ENCODE data around the gene HUS1. TPM values are rescaled to one million over a fixed set of nuclear protein-coding genes. Genes with fewer than 3 reads are reported as not detected.

The HUS1 gene
- polyA plus RNA-seq, 2 of the 4 experiments (the other 2 are of a cell fraction): 18.0 to 39.8 TPM

- FAIRE-seq (no peak), DNase-seq (ENCODE audit: low read depth in 1 of 2, low spot score in 1 of 2) (no peak), ATAC-seq (peak in 1 of 2 experiments; percentile 34; a peak in 3 of 6 replicates)
- ChIA-PET POLR2A (no interaction called here), CTCF (interaction anchor here (0.5 to 4.5 kb wide), 58 partner anchors 9 to 790 kb away, joined by 3 to 66 read pairs (median 4); no protein-coding TSS in a partner anchor)
- WGBS (ENCODE audit: missing lambda C conversion rate): 65% methylated on average over 12 of the region's 12 CpGs
- Histone ChIP-seq H3K4me1 (peaks cover 13% of the 10 kb centered on the region), H3K9me3 (no peaks in the 10 kb centered on the region), H3K4me2 (no peak overlapping the region), H3K4me3 (no peak overlapping the region), H3K27ac (no peak overlapping the region)
- TF ChIP-seq E2F6 (IDR thresholded peaks at IDR 0.05; ENCODE audit: borderline replicate concordance, low read depth) (no peak), CBX8 (IDR thresholded peaks at IDR 0.05) (no peak), HOXB13 (CRISPR knock-in tag; IDR thresholded peaks at IDR 0.05; ENCODE audit: low read depth) (no peak), CBX2 (IDR thresholded peaks at IDR 0.05; ENCODE audit: borderline replicate concordance, low read depth) (no peak), EHF (CRISPR knock-in tag; IDR thresholded peaks at IDR 0.05) (no peak), RARB (CRISPR knock-in tag; IDR thresholded peaks at IDR 0.05) (no peak), CEBPB (IDR thresholded peaks at IDR 0.05) (no peak), RAD21 (conservative IDR thresholded peaks at IDR 0.05 in 1 of 2, IDR thresholded peaks at IDR 0.05 in 1 of 2) (no peak), ESRRA (IDR thresholded peaks at IDR 0.05; ENCODE audit: borderline replicate concordance, low read length) (no peak), RNF2 (IDR thresholded peaks at IDR 0.05; ENCODE audit: borderline replicate concordance, low read depth) (no peak), HDAC2 (IDR thresholded peaks at IDR 0.05) (no peak), REST (IDR thresholded peaks at IDR 0.05) (no peak), MAZ (IDR thresholded peaks at IDR 0.05; ENCODE audit: borderline replicate concordance, low read depth, low read length) (no peak), FOSL2 (IDR thresholded peaks at IDR 0.05) (no peak), FOSL2 (CRISPR knock-in tag; IDR thresholded peaks at IDR 0.05) (no peak)
Observed at GRCh38 chr7:47944536-47945260, 34.7 kb downstream of the HUS1 start.

- WGBS (ENCODE audit: missing lambda C conversion rate): 88% methylated on average over 8 of the region's 8 CpGs
- H3K9me3 ChIP-seq: no peaks in the 10 kb centered on the region
- CTCF ChIA-PET: interaction anchor here (0.8 to 4.5 kb wide), 27 partner anchors 10 to 681 kb away, joined by 3 to 66 read pairs (median 6); no protein-coding TSS in a partner anchor
- DNase-seq (ENCODE audit: low read depth in 1 of 2, low spot score in 1 of 2): no peak
- FAIRE-seq: no peak
- H3K4me2 ChIP-seq: no peak overlapping the region
- TF ChIP-seq RFX5 (IDR thresholded peaks at IDR 0.05) (no peak), ZNF302 (CRISPR knock-in tag; IDR thresholded peaks at IDR 0.05) (no peak), MAZ (IDR thresholded peaks at IDR 0.05; ENCODE audit: borderline replicate concordance, low read depth, low read length) (no peak), HOXB13 (CRISPR knock-in tag; IDR thresholded peaks at IDR 0.05; ENCODE audit: low read depth) (no peak), CHD4 (IDR thresholded peaks at IDR 0.05; ENCODE audit: borderline replicate concordance) (no peak), EHF (CRISPR knock-in tag; IDR thresholded peaks at IDR 0.05) (no peak), GATA3 (IDR thresholded peaks at IDR 0.05; ENCODE audit: borderline replicate concordance) (no peak), CEBPB (IDR thresholded peaks at IDR 0.05) (no peak), CBX8 (IDR thresholded peaks at IDR 0.05) (no peak), PBX3 (IDR thresholded peaks at IDR 0.05) (no peak), NFE2L2 (conservative IDR thresholded peaks at IDR 0.05; ENCODE audit: low read length) (no peak), ZC3H11A (IDR thresholded peaks at IDR 0.05) (no peak), SREBF2 (IDR thresholded peaks at IDR 0.05) (no peak), ELK1 (IDR thresholded peaks at IDR 0.05; ENCODE audit: low read depth, low read length) (no peak), PHF8 (IDR thresholded peaks at IDR 0.05; ENCODE audit: borderline replicate concordance, low read depth) (no peak), RAD21 (conservative IDR thresholded peaks at IDR 0.05 in 1 of 2, IDR thresholded peaks at IDR 0.05 in 1 of 2) (no peak), CTCF (IDR thresholded peaks at IDR 0.05) (no peak), ESRRA (IDR thresholded peaks at IDR 0.05; ENCODE audit: borderline replicate concordance, low read length) (no peak)
- no peak overlapping the region for H3K4me3 ChIP-seq
- POLR2A ChIA-PET: no interaction called here
- no peak for ATAC-seq
- H3K27ac ChIP-seq: no peak overlapping the region
- H3K4me1 ChIP-seq: peaks cover 13% of the 10 kb centered on the region
Observed at GRCh38 chr7:47943676-47944474, 35.5 kb downstream of the HUS1 start.

Measured in A549 (cell line).